Motor neuron (in vitro differentiated cells): ENCODE measurements around the gene WDR45. TPM values are rescaled to one million over a fixed set of nuclear protein-coding genes. Genes with fewer than 3 reads are reported as not detected.
A peak's percentile ranks its signal among the peaks of the same experiment; 100 is the strongest.

Experiments used
- ATAC-seq, 8 experiments: fragments of 200-7000 bp; cut with Tn5 transposase; replicated peaks in 6 of 8; 2 replicates each; pipeline ENCODE4 v1.8.0; 2021; ENCODE audit warnings: mild to moderate bottlenecking in 8 of 8, moderate library complexity in 8 of 8
- H3K27ac ChIP-seq, 2 donors: fragments of 250-450 bp; sonication (Bioruptor Pico); 2 replicates each; pipeline ENCODE4 v1.9.0; 2021; ENCODE audit warnings: antibody characterized with exemption in 2 of 2, mild to moderate bottlenecking in 2 of 2, moderate library complexity in 1 of 2
- H3K4me1 ChIP-seq, 2 donors: fragments of 250-450 bp; sonication (Bioruptor Pico); replicated peaks in 1 of 2; 2 replicates each; pipeline ENCODE4 v1.6.1; 2021; ENCODE audit warnings: antibody characterized with exemption in 2 of 2, mild to moderate bottlenecking in 2 of 2, moderate library complexity in 1 of 2
- H3K4me3 ChIP-seq, 5 donors: fragments of 250-450 bp; sonication (Bioruptor Pico); 2 replicates each; pipeline ENCODE4 v1.9.0; 2021; ENCODE audit warnings: antibody characterized with exemption in 5 of 5, mild to moderate bottlenecking in 5 of 5, moderate library complexity in 4 of 5
- WGBS, 10 experiments: fragments of 450-650 bp; shearing (Covaris generic); methylation state at CpG; one replicate each; pipeline ENCODE4 v1.0.0; 2022; 5-methylcytosine and 5-hydroxymethylcytosine counted together
- in situ Hi-C, 9 experiments: fragments of 400-800 bp; cut with MboI; loops; one replicate each; pipeline ENCODE4 v1.15.0; 2021; ENCODE audit warnings: low sequenced_read_pairs in 9 of 9, low pct_unique_long_range_greater_than_20kb in 2 of 9; ENCODE audit not compliant: unreplicated experiment in 9 of 9
- total RNA-seq, 8 experiments: library from RNA; unstranded; fragments of 300-600 nt; gene quantifications; 2 replicates each; pipeline versions ENCODE4 v1.2.3 to v1.2.4, GENCODE V29; 2022

The WDR45 gene
- total RNA-seq, 8 experiments from 2014 or later: 20.7 to 97.3 (median 44.5) TPM

DNA sequence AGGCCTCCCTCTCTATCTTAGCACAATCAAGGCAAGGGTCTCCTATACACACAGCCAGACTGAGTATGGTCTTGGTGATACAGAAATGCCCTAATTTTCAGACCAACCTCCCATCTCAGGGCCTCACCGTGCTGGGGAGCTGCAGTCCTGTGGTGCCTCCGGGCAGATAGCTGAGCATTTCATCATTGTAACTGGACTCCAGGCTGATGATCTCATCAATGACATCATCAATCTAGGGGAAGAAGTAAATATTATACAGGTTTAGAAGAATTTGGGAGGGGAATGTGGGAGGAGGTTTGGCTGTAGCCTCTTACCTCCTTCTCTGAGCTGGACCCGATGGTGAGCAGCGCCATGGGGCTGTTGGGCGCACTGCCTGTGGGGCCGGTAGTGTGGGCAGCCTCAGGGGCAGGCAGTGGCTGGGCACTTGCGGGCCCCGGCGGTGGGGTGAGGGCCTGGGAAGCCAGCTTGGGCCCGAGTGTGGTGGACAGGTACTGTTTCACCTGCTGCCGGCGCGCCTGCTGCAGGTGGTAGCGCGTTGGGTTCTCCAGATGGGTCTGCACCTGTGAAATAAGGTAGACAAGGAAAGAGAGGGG lies 41.7 kb downstream of the WDR45 start:
- H3K4me3 ChIP-seq: no peak overlapping the region
- peaks cover 15 to 18% of the 10 kb centered on the region in 2 donors for H3K4me1 ChIP-seq
- WGBS, 10 experiments: 93 to 100% methylated on average over 1 to 3 of the region's 15 CpGs; no CpG with 5 or more reads in 8 of the 10 experiments
- ATAC-seq: peak in 2 of 8 experiments; percentile 6 to 11
- no peak overlapping the region for H3K27ac ChIP-seq
- in situ Hi-C loops: no loop called here

DNA sequence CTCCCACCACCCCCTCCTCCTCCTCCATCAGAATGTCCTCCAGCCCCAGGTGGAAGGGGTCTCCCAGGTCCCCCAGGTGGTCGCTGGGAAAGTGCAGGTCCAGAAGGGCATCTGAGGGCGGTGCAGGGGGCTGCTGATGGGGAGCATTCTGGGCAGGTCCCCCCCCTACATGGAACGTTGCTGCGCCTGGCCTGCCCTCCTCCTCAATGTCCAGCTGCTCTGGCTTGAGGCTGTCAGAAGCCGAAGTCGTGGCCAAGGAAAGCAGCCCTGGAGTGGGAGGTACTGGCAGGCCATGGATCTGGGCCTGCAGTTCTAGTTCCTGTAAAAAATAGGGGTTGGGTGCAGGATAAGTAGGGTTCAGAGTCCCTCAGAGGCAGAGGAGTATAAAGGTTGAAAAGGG lies 49.4 kb downstream of the WDR45 start:
- in situ Hi-C loops: no loop called here
- Histone ChIP-seq H3K4me1 (no peaks in the 10 kb centered on the region), H3K4me3 (no peak overlapping the region), H3K27ac (no peak overlapping the region)
- no CpG with 5 or more reads among the region's 6 CpGs for WGBS, 10 experiments
- ATAC-seq: no peak

DNA sequence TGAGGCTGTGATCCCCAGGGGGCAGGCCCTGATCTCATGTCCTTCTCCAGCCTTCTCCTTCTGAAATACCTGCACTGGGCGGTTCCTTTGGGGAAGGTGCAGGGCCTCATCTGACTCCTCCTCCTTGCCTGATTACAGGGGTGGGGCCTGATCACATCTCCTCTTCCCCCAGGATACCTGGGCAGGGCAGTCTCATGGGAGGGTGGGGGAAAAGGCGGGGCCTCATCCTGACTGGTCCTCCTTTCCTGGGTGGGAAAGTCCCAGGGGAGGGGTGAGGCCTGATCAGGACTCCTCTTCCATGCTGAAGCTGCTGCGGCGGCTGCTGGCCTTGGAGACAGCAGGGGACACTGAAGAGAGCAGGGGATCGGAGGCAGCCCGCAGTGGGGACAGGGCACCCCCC lies 49.8 kb downstream of the WDR45 start:
- ATAC-seq: peak in 7 of 8 experiments; percentile 11 to 53 (median 31)
- Histone ChIP-seq H3K4me3 (no peak overlapping the region), H3K4me1 (no peaks in the 10 kb centered on the region), H3K27ac (no peak overlapping the region)
- in situ Hi-C loops: no loop called here
- WGBS, 10 experiments: no CpG with 5 or more reads among the region's 6 CpGs

Other genes starting within 250 kb of the WDR45 start
- 100 to 1,000 TPM in 1 of 8 experiments, 10 to 100 TPM in 6, 1 to 10 TPM in 1; 4.0 to 103 (median 33.2) TPM for gene PCSK1N, start 244.3 kb downstream of the WDR45 start, total RNA-seq
- gene TIMM17B, start 182.1 kb downstream of the WDR45 start, total RNA-seq: 100 to 1,000 TPM in 1 of 8 experiments, 10 to 100 TPM in 7; 40.6 to 102 (median 72.9) TPM
- 100 to 1,000 TPM in 3 of 8 experiments, 10 to 100 TPM in 5; 73.0 to 123 (median 99.1) TPM for gene PQBP1, start 182.0 kb downstream of the WDR45 start, total RNA-seq
- gene SLC35A2, start 168.2 kb downstream of the WDR45 start, total RNA-seq: 10 to 100 TPM; 15.1 to 38.3 (median 23.8) TPM
- 10 to 100 TPM in 4 of 8 experiments, 1 to 10 TPM in 4; 6.9 to 20.3 (median 9.5) TPM for gene PIM2, start 160.9 kb downstream of the WDR45 start, total RNA-seq
- 10 to 100 TPM; 22.0 to 49.8 (median 36.6) TPM for gene OTUD5, start 122.3 kb downstream of the WDR45 start, total RNA-seq
- gene KCND1, start 108.0 kb downstream of the WDR45 start, total RNA-seq: 1 to 10 TPM in 6 of 8 experiments, under 1 TPM in 2; 0.65 to 3.1 (median 1.5) TPM
- 10 to 100 TPM; 24.2 to 69.0 (median 44.8) TPM for gene GRIPAP1, start 77.6 kb downstream of the WDR45 start, total RNA-seq
- 10 to 100 TPM in 7 of 8 experiments, 1 to 10 TPM in 1; 9.7 to 43.2 (median 24.4) TPM for gene TFE3, start 36.5 kb downstream of the WDR45 start, total RNA-seq
- gene CCDC120, start 20.9 kb downstream of the WDR45 start, total RNA-seq: 1 to 10 TPM in 7 of 8 experiments, under 1 TPM in 1; 0.15 to 5.7 (median 3.9) TPM
- gene PRAF2, start 5.9 kb downstream of the WDR45 start, total RNA-seq: 10 to 100 TPM in 7 of 8 experiments, 1 to 10 TPM in 1; 9.9 to 29.1 (median 14.2) TPM
- 10 to 100 TPM; 16.3 to 29.8 (median 20.1) TPM for gene GPKOW, start 43.8 kb upstream of the WDR45 start, total RNA-seq
- 1 to 10 TPM in 6 of 8 experiments, under 1 TPM in 2; 0.57 to 2.7 (median 1.4) TPM for gene MAGIX, start 82.9 kb upstream of the WDR45 start, total RNA-seq
- gene PLP2, start 92.0 kb upstream of the WDR45 start, total RNA-seq: 10 to 100 TPM in 3 of 8 experiments, 1 to 10 TPM in 5; 1.2 to 21.9 (median 6.0) TPM
- gene PRICKLE3, start 106.5 kb upstream of the WDR45 start, total RNA-seq: 10 to 100 TPM in 2 of 8 experiments, 1 to 10 TPM in 2, under 1 TPM in 4; 0.33 to 11.8 (median 1.1) TPM
- gene SYP, start 120.3 kb upstream of the WDR45 start, total RNA-seq: 100 to 1,000 TPM in 1 of 8 experiments, 10 to 100 TPM in 4, 1 to 10 TPM in 2, under 1 TPM in 1; 0.92 to 144 (median 71.8) TPM
- under 1 TPM in 2 of 8 experiments, not detected in 6; 0.28 to 0.41 TPM for gene CACNA1F, start 153.5 kb upstream of the WDR45 start, total RNA-seq
- gene CCDC22, start 155.6 kb upstream of the WDR45 start, total RNA-seq: 10 to 100 TPM in 1 of 8 experiments, 1 to 10 TPM in 7; 7.2 to 10.6 (median 9.3) TPM
- under 1 TPM; 0.11 to 0.84 (median 0.26) TPM for gene FOXP3, start 184.8 kb upstream of the WDR45 start, total RNA-seq
- 10 to 100 TPM in 5 of 8 experiments, 1 to 10 TPM in 3; 3.8 to 16.1 (median 11.2) TPM for gene PPP1R3F, start 189.9 kb upstream of the WDR45 start, total RNA-seq
- gene GAGE10, start 223.8 kb upstream of the WDR45 start, total RNA-seq: not detected
- gene GAGE12J, start 242.2 kb upstream of the WDR45 start, total RNA-seq: not detected